Neural cell (in vitro differentiated cells): ENCODE results near the gene DGKD.

ENCODE experiments used
- CTCF ChIP-seq: fragments of 450-650 bp; IDR thresholded peaks from 2 replicates; pipeline ENCODE4 v1.5.1; 2014; ENCODE audit warnings: antibody characterized with exemption, mild to moderate bottlenecking, moderate library complexity; ENCODE audit not compliant: poor library complexity, severe bottlenecking
- EP300 ChIP-seq: fragments of 450-650 bp; conservative IDR thresholded peaks from 2 replicates; pipeline ENCODE4 v1.6.1; 2014; ENCODE audit warnings: antibody characterized with exemption, mild to moderate bottlenecking, moderate library complexity; ENCODE audit not compliant: poor library complexity, severe bottlenecking
- EZH2 ChIP-seq: fragments of 200-600, 300-800 bp; shearing (Covaris generic), sonication (generic); IDR thresholded peaks from 2 replicates; pipeline ENCODE4 v1.6.1; 2014; ENCODE audit warnings: antibody characterized with exemption, low read length, borderline replicate concordance, mild to moderate bottlenecking; ENCODE audit not compliant: insufficient read depth, poor library complexity, severe bottlenecking
- MXI1 ChIP-seq: fragments of 450-650 bp; conservative IDR thresholded peaks from 2 replicates; pipeline ENCODE4 v1.6.1; 2014; ENCODE audit warnings: antibody characterized with exemption, mild to moderate bottlenecking; ENCODE audit not compliant: poor library complexity, severe bottlenecking
- POLR2AphosphoS5 ChIP-seq: IDR thresholded peaks from 2 replicates; pipeline ENCODE4 v1.6.1; 2012
- REST ChIP-seq: IDR thresholded peaks from 2 replicates; pipeline ENCODE4 v1.6.1; 2012; ENCODE audit warnings: borderline replicate concordance
- SMC3 ChIP-seq: fragments of 450-650 bp; conservative IDR thresholded peaks from 2 replicates; pipeline ENCODE4 v1.6.1; 2014; ENCODE audit warnings: antibody characterized with exemption, mild to moderate bottlenecking, moderate library complexity; ENCODE audit not compliant: poor library complexity

- no peak for TF ChIP-seq EP300
- TF ChIP-seq CTCF, result no peak
- TF ChIP-seq POLR2AphosphoS5, result no peak
- TF ChIP-seq EZH2, result no peak
- no peak for TF ChIP-seq MXI1
- no peak for TF ChIP-seq REST
- no peak for TF ChIP-seq SMC3
Observed at GRCh38 chr2:233439191-233439590, 84.9 kb downstream of the DGKD start.
